H54 (cell line): ENCODE measurements around the gene BABAM2.

Experiments
- DNase-seq: peaks from one replicate; pipeline ENCODE4 v3.0.0; 2011; ENCODE audit warnings: low spot score, mixed read lengths; ENCODE audit not compliant: insufficient read length
- FAIRE-seq: peaks from 3 replicates; lab custom pipeline; 2011; peaks lifted over from hg19 to GRCh38; lab: Jason Lieb, UNC
- POLR2A ChIP-seq: IDR thresholded peaks from 2 replicates; pipeline ENCODE4 v1.6.1; 2011; ENCODE audit warnings: low read depth, mild to moderate bottlenecking, low read length

The BABAM2 gene

DNA sequence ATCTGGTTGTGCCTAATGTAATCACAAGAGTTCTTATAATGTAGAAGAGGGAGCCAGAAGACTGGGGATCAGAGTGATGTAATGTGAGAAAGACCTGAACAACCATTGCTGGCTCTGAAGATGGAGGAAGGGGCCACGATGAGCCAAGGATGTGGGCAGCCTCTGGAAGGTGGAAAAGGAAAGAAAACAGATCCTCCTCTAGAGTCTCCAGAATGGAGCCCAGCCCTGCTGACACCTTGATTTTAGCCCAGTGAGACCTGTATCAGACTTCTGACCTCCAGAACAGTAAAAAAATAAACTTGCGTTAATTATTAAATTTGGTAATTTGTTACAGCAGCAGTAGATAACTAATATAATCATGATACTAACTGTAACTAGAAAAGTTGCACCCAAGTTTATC, 3.4 kb upstream of the BABAM2 start:
- no peak for TF ChIP-seq POLR2A
- DNase-seq = no peak
- FAIRE-seq = no peak

DNA sequence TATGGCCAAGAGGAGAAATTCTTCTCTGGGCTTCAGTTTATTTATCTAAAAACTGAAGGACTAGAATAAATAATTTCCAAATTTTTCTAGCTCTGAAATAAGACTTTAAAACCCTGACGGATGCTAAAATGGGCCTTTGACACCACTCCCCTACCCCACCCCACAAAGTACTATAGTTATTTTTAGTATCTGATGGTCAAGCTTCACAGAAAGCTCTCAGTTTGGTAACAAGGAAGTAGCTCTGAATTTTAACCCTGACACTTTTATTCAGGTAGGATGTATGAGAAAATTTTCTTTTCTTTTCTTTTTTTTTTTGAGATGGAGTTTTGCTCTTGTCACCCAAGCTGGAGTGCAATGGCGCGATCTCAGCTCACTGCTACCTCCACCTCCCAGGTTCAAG, 2.7 kb upstream of the BABAM2 start:
- FAIRE-seq = no peak
- no peak for DNase-seq
- no peak for TF ChIP-seq POLR2A

DNA sequence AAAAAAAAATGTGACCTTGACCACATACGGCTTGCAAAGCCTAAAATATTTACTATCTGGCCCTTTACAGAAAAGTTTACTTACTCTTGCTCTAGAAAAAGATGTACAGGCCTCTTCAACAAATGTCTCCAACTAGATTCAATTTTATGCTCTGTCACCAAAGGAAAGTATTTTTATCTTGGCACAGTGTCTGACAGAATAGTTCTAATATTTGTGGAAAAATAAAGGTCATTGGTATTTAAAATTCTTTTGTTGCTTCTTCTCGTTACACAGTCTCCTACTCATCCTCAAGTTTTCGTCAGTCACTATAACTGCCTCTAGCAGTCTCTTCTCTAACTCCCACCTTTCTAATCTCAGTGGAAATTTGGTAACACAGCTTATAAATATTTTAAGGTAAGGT, 1.7 kb upstream of the BABAM2 start:
- DNase-seq (no peak), FAIRE-seq (no peak)
- no peak for TF ChIP-seq POLR2A

DNA sequence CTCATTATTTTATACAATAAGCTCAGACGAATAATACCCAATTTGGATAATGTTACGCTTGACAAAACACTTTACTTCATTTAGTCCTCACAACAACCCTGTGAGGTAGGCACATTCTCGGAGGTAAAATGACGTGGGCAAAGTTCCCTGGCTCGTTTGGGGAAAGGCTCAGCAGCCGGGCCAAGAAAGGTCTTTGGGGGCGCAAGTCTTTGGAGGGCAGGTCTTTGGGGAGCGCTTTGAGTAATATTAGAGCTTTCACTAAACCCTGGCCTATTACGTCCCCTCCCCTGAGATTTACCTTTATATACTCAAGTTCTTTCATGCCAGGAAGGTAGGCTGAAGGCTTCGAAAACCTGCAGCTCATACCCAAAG, 769 bp upstream of the BABAM2 start:
- DNase-seq (no peak), FAIRE-seq (peak; percentile 36)
- TF ChIP-seq POLR2A = no peak

DNA sequence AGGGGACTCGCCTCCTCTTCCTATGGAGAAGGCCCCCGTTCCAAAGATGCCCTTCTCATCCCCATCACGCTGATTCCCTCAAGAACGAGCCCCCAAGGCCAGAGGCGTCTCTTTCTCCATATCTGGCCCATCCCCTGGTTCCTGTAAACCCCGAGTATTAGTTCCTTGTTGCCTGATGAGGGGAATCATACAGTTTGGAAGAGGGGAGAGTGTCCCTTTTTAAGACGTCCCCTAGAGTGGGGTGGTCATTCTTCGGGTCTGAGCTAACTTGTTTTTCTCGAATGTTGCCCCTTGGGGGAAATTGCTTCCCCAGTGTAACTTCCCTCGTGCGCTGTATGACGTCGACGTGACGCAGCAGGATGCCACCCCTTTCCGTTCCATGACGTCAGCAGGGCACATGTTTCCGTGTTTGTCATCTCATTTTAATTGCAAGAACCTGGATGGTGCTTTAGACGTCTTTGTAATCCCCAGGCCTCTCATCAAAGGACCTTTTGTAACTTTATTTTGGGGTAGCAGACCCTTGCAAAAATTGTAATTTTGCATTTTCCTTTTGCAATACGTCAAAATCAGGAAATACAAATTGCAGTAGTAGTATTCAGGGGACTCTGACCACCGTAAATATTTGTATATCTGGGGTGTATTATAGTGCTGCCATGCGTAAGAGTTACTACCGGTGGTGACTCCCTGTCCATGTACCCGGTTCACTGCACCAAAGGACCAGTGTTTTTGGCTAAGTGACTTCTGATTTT, 569 bp downstream of the BABAM2 start:
- TF ChIP-seq POLR2A = no peak
- peak; percentile 90 for FAIRE-seq
- DNase-seq = peak; percentile 49

DNA sequence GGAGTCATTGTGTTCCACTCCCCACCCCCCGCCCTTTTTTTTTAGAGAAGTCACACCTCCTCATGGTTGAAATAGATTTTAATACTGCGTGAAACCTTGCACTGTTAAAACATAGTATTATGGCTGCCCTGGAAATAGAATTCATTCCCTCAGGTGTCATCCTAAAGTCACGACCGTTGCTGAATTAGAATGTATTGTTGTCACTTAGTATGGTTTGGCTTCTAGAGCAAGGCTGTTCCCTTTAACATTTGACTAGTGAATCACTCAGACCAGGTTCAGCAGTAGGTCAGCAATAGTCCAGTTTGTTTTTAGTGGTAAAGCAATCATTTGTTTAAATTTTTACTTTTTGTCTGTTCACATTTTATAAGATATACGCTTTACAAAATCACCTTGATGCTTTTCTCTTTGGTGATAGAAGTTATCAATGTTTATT, 1.2 kb downstream of the BABAM2 start:
- TF ChIP-seq POLR2A = no peak
- FAIRE-seq (peak; percentile 83), DNase-seq (no peak)

DNA sequence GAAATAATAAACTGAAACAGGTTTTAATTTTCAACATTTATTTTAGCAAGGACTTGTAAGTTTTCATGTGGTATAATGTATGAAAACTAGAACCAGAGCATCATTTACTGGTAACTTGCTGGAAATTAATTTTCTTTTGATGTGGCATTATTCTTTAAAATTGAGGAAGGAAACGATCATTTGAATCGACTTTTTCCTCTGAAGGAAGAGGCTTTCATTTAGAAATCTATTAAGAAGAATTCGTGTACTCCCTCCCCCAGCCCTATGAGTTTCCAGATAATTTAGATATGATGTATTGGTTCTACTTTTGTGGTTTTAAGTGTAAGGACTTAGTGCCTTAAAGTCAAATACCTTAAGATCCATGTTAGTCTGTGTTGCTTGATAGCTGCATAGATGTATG, 2.5 kb downstream of the BABAM2 start:
- TF ChIP-seq POLR2A = no peak
- DNase-seq (no peak), FAIRE-seq (no peak)

DNA sequence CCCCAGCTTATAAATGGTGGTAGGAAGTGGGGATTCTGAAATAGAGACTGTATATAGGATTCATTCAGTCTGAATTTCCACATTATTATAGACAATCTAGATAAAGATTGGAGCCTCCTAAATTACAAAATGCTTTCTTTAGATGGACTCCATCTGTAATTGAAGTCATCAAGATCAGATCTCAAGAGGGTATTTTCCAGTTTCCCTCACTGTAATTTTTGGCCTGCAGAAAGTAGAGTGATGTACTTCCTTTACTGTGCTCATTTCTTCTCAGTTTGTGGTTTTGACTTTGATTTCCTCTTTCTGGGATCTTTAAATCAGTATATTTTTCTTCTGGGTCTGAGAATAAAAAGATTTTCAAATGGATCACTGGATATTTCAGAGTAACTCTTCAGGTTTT, 7.2 kb downstream of the BABAM2 start:
- FAIRE-seq (no peak), DNase-seq (no peak)
- TF ChIP-seq POLR2A = no peak

DNA sequence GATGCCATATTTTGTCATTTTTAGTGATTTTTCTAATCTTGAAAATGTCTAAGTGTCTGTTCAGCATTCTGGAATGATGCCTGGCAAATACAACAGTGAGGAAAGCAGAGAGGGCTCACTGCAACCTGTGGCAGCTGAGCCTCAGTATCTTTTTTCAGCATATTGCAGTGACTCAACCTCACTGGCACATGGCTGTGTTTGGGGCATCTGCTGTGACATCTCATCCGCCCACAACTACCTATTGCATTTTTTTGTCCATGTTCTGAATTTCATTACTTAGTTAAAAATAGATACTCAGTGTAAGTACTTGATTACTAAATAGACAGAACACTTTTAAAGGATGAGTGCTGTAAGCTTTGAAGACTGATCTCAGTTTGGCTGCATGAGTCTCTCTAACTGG, 10.7 kb downstream of the BABAM2 start:
- FAIRE-seq (peak; percentile 84), DNase-seq (no peak)
- no peak for TF ChIP-seq POLR2A

DNA sequence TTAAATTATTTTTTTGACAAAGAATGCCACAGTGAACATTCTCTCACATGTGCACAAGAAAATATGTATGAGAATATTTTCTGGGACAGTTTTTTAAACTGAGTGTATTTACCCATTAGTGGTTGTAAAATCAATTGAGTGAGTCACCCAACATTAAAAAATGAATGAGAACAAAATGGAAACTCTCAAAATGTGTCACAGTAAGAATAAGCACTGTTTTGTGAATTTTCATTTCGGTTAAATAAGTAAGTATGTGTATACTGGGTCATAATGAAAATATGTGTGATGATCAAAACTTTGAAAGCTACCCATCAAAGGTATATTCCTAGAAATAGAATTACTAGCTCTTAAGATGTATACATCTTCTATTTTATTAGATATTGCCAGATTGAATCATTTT, 11.6 kb downstream of the BABAM2 start:
- TF ChIP-seq POLR2A = no peak
- FAIRE-seq (peak; percentile 71), DNase-seq (no peak)

DNA sequence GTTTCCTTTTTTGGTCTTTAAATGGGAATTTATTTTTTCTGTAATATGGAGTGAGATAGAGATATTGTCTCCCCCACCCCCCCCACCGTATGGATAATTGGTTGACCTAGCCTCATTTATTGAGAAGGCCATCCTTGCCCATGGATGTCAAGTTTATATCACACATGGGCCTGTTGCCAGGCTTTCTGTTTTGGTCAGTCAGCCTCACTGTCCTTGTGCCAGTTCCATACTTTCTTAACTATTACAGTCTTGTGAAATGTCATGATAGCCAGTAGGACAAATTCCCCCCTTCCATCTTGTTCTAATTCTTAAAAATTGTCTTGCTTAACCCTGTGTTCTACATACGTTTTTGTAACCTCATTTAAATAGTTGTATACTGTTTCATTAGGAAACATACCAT, 12.5 kb downstream of the BABAM2 start:
- FAIRE-seq (no peak), DNase-seq (no peak)
- TF ChIP-seq POLR2A = no peak

DNA sequence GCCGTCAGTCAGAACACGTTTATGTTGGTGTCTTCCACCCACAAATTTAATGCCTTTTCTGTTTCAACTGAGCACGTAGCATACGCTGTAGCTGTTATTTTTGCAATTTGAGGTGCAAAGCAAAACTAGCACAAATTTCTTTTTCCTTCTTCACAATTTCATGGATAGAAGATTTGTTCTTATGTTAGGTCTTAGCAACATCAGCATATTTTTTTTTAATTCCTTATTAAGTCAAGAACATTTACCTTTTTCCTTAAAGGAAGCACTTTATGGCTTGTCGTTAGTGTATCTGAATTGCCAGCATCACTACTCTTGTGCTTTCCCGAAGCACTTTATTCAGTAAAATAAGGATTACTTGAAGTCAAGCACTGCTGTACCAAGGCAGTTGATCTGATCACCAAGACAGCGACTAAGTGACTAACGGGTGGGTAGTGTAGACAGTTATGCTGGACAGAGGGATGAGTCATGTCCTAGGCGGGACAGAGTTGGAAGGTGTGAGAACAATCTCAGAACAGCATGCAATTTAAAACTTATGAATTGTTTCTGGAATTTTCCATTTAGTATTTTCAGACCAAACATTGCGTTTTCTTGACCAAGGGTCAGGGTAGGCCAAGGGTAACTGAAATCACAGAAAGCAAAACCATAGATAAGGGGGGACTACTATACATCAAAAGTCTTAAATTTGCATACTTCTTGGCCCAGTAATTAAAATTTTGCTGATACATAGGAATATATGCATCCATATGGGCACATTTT, 13.3 kb downstream of the BABAM2 start:
- no peak for DNase-seq
- no peak for TF ChIP-seq POLR2A
- FAIRE-seq = peak; percentile 93

DNA sequence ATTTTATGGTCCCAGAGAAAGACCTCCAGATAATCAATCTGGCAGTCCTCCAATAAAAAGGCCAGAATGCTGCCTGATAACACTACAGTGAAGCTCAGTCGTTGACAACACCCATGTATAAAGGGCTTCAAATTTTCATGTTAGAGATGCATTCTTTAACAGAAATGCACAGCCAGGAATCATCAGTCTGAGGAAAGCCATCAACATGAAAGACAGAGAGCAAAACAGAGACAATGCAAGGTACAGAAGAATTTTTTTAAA, 13.8 kb downstream of the BABAM2 start:
- TF ChIP-seq POLR2A = no peak
- FAIRE-seq = no peak
- no peak for DNase-seq

DNA sequence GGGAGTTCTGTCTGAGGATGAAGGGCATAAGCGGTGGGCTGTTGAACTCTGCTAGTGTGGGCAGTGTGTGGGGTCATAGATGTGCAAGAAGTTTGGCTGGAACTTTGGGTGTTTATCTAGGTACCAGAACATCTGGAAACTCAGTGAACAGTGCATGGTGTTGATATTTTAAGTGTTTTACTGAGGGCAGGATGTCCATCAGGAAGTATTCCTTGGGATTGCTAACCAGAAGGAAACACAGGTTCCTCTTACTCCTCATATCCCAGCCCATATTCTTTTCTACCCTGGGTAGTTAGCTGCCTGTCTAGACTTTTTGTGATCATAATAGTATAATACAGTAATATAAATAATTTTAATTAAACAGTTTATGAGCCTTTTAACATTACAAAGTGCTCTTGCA, 15.5 kb downstream of the BABAM2 start:
- FAIRE-seq (peak; percentile 41), DNase-seq (no peak)
- no peak for TF ChIP-seq POLR2A

DNA sequence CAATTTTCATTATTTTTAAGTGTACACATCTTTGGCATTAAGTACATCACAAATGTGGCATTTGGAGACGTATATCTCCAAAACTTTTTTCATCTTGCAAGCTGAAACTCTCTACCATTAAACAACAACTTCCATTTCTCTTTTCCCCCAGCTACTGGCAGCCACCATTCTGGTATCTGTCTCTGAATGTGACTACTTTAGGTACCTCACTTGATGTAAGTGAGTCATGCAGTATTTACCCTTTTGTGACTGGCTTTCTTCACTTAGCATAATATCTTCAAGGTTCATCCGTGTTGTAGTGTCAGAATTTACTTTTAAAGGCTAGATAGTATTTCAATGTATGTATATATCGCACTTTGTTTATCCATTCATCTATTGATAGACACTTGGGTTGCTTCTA, 17.0 kb downstream of the BABAM2 start:
- no peak for DNase-seq
- no peak for TF ChIP-seq POLR2A
- FAIRE-seq = peak; percentile 87

DNA sequence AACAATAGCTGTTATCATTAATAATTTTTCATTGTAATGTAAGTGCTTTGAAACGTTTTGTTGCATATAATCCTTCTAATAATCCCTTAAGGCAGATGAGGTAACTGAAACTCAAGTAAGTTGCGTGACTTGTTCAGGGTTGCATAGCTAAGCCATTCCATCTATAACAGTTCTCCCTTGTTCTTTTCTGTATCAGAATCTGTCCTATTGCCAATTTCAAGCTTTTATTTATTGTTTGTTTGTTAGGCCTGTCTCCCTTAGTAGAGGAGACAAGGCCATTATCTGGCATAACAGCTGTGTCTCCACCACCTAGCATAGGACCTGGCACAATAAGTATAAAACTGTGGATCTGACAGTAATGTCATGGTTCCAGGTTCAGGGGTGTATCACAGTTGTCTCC, 19.4 kb downstream of the BABAM2 start:
- FAIRE-seq = peak; percentile 6
- TF ChIP-seq POLR2A = no peak
- no peak for DNase-seq
